Measurements from ENCODE around the gene SYNGR1.

Gene SYNGR1

GRCh38 chr22:39308614-39309363, 41.0 kb upstream of the SYNGR1 start:
- no peak for TF ChIP-seq SPI1 (IDR thresholded peaks at IDR 0.05; ENCODE audit: low read depth, low read length)
- TF ChIP-seq POLR2A (IDR thresholded peaks at IDR 0.05; ENCODE audit: low read depth, low read length) = no peak
- TF ChIP-seq PAX5 (IDR thresholded peaks at IDR 0.05; ENCODE audit: insufficient read depth, low read length, severe bottlenecking) = no peak
- no peak for TF ChIP-seq TAF1 (IDR thresholded peaks at IDR 0.05; ENCODE audit: low read depth, low read length)
- TF ChIP-seq POLR2AphosphoS5 (IDR thresholded peaks at IDR 0.05; ENCODE audit: low read depth, low read length) = no peak
- no peak for TF ChIP-seq POU2F2 (IDR thresholded peaks at IDR 0.05; ENCODE audit: low read depth, low read length)
- peak; percentile 54 for FAIRE-seq
- DNase-seq (ENCODE audit: insufficient read length, low spot score) = no peak

DNA sequence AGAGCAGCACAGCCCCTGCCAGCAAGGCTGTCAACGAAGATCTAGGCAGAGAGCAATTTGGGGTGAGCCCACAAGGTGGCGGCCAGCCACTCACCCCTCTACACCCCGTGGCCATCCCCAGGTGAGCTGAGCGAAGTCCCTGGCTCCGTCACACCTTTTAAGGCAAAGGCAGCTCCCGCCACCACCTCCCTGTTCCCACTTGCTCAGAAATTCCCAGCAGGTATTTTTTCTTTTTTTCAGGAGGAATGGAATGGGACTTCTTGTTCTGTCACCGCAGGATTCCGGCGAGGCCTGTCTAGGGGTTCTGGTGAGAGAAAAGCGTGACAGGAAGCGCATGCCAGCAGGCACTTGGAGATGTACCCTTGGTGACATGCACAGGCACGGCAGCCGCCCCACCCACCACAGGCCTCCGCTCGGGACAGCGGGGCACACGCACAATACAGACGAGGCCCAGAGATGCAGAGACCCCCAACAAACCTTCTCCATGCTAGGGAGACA, 40.4 kb upstream of the SYNGR1 start:
- FAIRE-seq (no peak), DNase-seq (ENCODE audit: insufficient read length, low spot score) (no peak)

DNA sequence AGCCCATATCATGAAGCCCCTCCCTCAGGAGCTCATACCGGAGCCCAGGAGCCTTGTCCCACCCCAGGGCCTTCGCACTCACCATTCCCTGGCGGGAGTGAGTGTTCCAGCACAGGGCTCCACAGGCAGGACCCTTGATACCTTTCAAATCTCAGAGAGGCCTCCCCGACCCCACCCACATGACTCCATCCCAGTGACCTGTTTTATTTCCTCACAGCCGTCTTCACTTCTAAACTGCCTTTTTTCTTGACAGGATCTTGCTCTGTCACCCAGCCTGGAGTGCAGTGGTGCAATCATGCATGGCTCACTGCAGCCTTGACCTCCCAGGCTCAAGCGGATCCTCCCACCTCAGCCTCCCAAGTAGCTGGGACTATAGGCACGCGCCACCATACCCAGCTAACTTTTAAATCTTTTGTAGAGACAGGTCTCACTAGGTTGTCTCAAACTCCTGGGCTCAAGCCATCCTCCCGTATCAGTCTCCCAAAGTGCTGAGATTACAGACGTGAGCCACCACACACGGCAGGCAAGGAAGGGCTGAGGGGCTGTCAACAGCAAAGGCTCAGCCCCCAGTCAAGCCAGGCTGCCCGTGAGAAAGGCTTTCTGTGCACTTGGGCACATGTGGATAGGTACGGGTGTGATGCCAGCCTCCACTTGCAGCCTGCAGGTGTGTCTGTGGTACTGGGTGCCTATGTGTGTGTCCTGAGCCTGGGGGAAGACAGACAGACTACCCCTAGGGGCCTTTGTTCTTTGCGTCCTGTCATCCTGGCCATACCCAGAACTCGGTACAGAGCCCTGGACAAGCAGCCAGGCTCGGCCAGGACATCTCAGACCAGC, 39.7 kb upstream of the SYNGR1 start:
- no peak for FAIRE-seq
- TF ChIP-seq POLR2AphosphoS5 (IDR thresholded peaks at IDR 0.05; ENCODE audit: low read depth, low read length) (no peak), PAX5 (IDR thresholded peaks at IDR 0.05; ENCODE audit: insufficient read depth, low read length, severe bottlenecking) (peak; percentile 44)
- DNase-seq (ENCODE audit: insufficient read length, low spot score) = no peak

More for the DNA sequence above, 40.4 kb upstream of the SYNGR1 start:
- TF ChIP-seq PAX5 (IDR thresholded peaks at IDR 0.05; ENCODE audit: insufficient read depth, low read length, severe bottlenecking) (no peak), POU2F2 (IDR thresholded peaks at IDR 0.05; ENCODE audit: low read depth, low read length) (no peak), POLR2AphosphoS5 (IDR thresholded peaks at IDR 0.05; ENCODE audit: low read depth, low read length) (no peak), TAF1 (IDR thresholded peaks at IDR 0.05; ENCODE audit: low read depth, low read length) (no peak), POLR2A (IDR thresholded peaks at IDR 0.05; ENCODE audit: low read depth, low read length) (no peak), SPI1 (IDR thresholded peaks at IDR 0.05; ENCODE audit: low read depth, low read length) (no peak)

GRCh38 chr22:39311592-39312400, 38.0 kb upstream of the SYNGR1 start:
- FAIRE-seq = no peak
- no peak for TF ChIP-seq TAF1 (IDR thresholded peaks at IDR 0.05; ENCODE audit: low read depth, low read length)
- peak; percentile 87 for TF ChIP-seq POLR2AphosphoS5 (IDR thresholded peaks at IDR 0.05; ENCODE audit: low read depth, low read length)
- TF ChIP-seq PAX5 (IDR thresholded peaks at IDR 0.05; ENCODE audit: insufficient read depth, low read length, severe bottlenecking) = no peak
- TF ChIP-seq POLR2A (IDR thresholded peaks at IDR 0.05; ENCODE audit: low read depth, low read length) = peak; percentile 92
- TF ChIP-seq SPI1 (IDR thresholded peaks at IDR 0.05; ENCODE audit: low read depth, low read length) = no peak
- TF ChIP-seq POU2F2 (IDR thresholded peaks at IDR 0.05; ENCODE audit: low read depth, low read length) = no peak; the same call in none of the 2 replicates
- DNase-seq (ENCODE audit: insufficient read length, low spot score) = no peak

DNA sequence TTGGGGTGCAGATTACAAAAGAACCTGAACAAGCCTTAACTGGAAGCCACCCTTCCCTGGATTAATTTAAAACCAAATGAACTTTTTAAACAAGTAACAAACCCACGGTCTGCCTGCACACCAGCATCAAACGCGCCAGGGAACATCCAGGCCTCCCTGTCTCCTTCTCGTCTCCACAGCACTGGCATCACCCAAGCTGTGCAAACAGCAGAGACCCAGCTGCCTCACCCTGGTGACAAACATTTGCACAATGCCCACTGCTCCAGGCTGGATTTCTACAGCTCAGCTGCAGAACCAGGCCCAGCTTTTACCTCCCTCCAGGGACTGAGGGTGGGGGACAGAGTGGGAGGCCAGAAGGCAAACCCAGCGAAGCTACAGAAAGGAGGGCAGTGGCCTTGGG, 37.4 kb upstream of the SYNGR1 start:
- no peak for FAIRE-seq
- TF ChIP-seq POLR2AphosphoS5 (IDR thresholded peaks at IDR 0.05; ENCODE audit: low read depth, low read length) (peak; percentile 27; the same call in 1 of the 2 replicates), PAX5 (IDR thresholded peaks at IDR 0.05; ENCODE audit: insufficient read depth, low read length, severe bottlenecking) (no peak)
- DNase-seq (ENCODE audit: insufficient read length, low spot score) = no peak

DNA sequence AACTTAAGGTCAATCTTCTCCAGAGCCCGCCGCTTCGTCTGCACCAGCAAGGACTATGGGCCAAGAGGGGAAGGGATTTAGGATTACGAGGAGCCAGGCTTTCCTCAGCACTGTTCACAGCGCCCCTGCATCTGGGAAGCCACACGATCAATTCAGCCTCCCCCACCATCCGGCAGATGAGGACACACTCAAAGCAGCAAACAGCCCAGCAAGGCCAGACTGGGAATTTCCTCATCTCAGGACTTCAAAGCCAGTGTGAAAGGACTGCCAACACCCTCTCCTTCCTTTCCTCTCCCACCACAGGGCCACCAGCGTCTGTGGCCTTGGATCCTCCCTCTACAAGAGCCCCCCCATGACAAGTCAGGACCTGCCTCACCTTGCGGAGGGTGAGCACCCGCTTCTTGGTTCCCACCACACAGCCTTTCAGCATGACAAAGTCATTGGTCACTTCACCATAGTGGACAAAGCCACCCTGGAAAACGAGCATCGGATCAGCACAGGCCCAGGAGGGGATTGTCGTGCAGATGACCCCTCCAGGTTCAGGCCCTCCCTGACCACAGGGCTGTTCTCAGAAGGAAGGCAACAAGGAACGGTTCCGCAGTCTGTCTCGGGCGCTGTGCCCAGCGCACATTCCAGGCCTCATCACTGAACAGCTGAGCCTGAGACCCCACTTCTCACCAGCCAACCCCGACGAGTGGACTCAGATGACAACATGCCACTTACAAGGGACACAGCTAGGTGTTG, 36.4 kb upstream of the SYNGR1 start:
- no peak for TF ChIP-seq POU2F2 (IDR thresholded peaks at IDR 0.05; ENCODE audit: low read depth, low read length)
- peak; percentile 51 for TF ChIP-seq POLR2AphosphoS5 (IDR thresholded peaks at IDR 0.05; ENCODE audit: low read depth, low read length)
- peak; percentile 66 for TF ChIP-seq POLR2A (IDR thresholded peaks at IDR 0.05; ENCODE audit: low read depth, low read length)
- no peak for DNase-seq (ENCODE audit: insufficient read length, low spot score)
- no peak for FAIRE-seq

DNA sequence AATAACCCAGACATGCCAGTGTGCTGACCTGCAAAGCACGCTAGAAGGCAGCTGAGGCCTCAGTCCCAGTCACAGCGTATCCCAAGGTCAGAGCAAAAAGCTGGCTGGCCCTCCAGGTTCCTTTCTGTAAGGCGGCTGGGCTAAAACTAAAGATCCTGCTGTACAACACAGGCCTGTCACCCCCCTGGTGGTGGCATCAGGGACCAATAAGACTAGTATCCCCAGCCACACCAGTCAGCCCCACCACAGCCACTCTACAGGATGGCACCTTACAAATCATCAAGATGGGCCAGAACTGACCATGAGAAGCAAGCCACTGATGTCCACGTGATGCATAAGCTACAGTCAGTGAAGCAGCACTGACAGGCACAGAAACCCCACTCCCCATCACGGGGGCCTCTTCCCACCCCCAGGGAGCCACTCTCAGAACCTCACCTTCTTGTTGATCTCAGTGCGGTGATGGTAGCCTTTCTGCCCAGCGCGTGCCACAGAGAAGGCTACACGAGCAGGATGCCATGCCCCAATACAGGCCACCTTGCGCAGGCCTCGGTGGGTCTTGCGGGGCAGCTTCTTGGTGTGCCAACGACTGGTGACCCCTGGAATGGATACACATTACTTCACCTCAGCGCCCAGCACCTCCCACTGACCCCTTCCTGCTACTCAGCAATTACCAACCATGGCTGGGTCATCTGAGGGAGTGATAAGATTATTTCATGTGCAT, 35.4 kb upstream of the SYNGR1 start:
- DNase-seq (ENCODE audit: insufficient read length, low spot score) (no peak), FAIRE-seq (no peak)
- peak; percentile 44; the same call in 1 of the 2 replicates for TF ChIP-seq POLR2A (IDR thresholded peaks at IDR 0.05; ENCODE audit: low read depth, low read length)
- TF ChIP-seq TAF1 (IDR thresholded peaks at IDR 0.05; ENCODE audit: low read depth, low read length) = no peak
- no peak for TF ChIP-seq PAX5 (IDR thresholded peaks at IDR 0.05; ENCODE audit: insufficient read depth, low read length, severe bottlenecking)

DNA sequence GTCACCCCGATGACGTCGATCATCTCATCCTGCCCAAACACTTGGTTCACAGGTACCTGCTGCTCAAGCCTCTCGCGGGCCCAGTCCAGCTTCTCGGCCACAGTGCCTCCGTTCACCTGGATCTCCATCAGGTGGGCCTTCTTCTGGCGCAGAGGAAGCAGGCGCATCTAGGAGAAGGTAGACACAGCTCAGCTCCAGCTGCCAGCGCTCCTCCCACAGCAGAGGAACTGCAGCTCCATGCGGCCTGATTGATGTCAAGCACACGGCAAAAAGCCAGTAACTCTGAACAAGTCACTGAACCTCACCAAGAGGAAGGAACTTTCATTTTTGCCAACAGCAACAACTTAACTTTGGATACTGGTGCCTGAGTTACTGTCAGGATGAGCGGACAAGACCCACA, 34.4 kb upstream of the SYNGR1 start:
- DNase-seq (ENCODE audit: insufficient read length, low spot score) (no peak), FAIRE-seq (no peak)
- no peak for TF ChIP-seq POU2F2 (IDR thresholded peaks at IDR 0.05; ENCODE audit: low read depth, low read length)
- TF ChIP-seq POLR2A (IDR thresholded peaks at IDR 0.05; ENCODE audit: low read depth, low read length) = peak; percentile 51; the same call in 1 of the 2 replicates
